ENCODE results near the gene NNT.

GRCh38 chr5:43638107-43638506 lies 35.1 kb downstream of the NNT start:
- TF ChIP-seq CTCF (IDR thresholded peaks at IDR 0.05; ENCODE audit: low read depth, low read length) (no peak), POLR2A (IDR thresholded peaks at IDR 0.05; ENCODE audit: extremely low read depth, insufficient read length) (no peak), MYC (IDR thresholded peaks at IDR 0.05; ENCODE audit: low read depth, low read length) (no peak)

All from NB4 (cell line).